HTR-8/SVneo (cell line): ENCODE results near the gene INTS11.
A peak's percentile ranks its signal among the peaks of the same experiment; 100 is the strongest.
"Not testable (repeated sequence)": the region's sequence is repeated elsewhere in the genome, so short reads cannot be mapped to it uniquely, and the experiment has no call there.

Source experiments
- DNase-seq: peaks from one replicate; pipeline ENCODE4 v3.0.0; 2011; ENCODE audit warnings: low spot score, mixed read lengths; ENCODE audit not compliant: insufficient read length
- FAIRE-seq: peaks from 2 replicates; lab custom pipeline; 2011; peaks lifted over from hg19 to GRCh38; lab: Jason Lieb, UNC

The INTS11 gene

GRCh38 chr1:1324524-1325287, at the start of gene INTS11, which contains the start of gene CPTP:
Gene INTS11 (minus strand): TSS chr1:1324660. CDS start chr1:1324608, 52 bp downstream.
Gene CPTP (plus strand): TSS chr1:1324802. CDS start chr1:1326911, 2,109 bp downstream.
- DNase-seq, result peak; percentile 94

GRCh38 chr1:1373815-1374588, 49.5 kb upstream of the INTS11 start:
- no peak for DNase-seq
- FAIRE-seq, result no peak

More at GRCh38 chr1:1324524-1325287, at the start of gene INTS11, which contains the start of gene CPTP:
- FAIRE-seq, result peak; percentile 89

- no peak for FAIRE-seq
- no peak for DNase-seq
Measured at GRCh38 chr1:1373051-1373814, 48.8 kb upstream of the INTS11 start.

- FAIRE-seq, result no peak
Measured at GRCh38 chr1:1371746-1372711, 47.6 kb upstream of the INTS11 start.

GRCh38 chr1:1371364-1371745, 46.9 kb upstream of the INTS11 start:
- DNase-seq (no peak), FAIRE-seq (no peak)

More at GRCh38 chr1:1371746-1372711, 47.6 kb upstream of the INTS11 start:
- DNase-seq, result peak; percentile 78

GRCh38 chr1:1370771-1371300, 46.4 kb upstream of the INTS11 start:
- FAIRE-seq (no peak), DNase-seq (no peak)

- not testable (repeated sequence) for FAIRE-seq, DNase-seq
Measured at GRCh38 chr1:1370094-1370493, 45.6 kb upstream of the INTS11 start.

- FAIRE-seq (no peak), DNase-seq (no peak)
Measured at GRCh38 chr1:1367315-1367714, 42.9 kb upstream of the INTS11 start.

GRCh38 chr1:1366699-1367066, 42.2 kb upstream of the INTS11 start:
- no peak for DNase-seq
- FAIRE-seq, result no peak

GRCh38 chr1:1365875-1366698, 41.6 kb upstream of the INTS11 start:
- peak; percentile 44 for FAIRE-seq
- no peak for DNase-seq

- DNase-seq, result no peak
- no peak for FAIRE-seq
Measured at GRCh38 chr1:1364266-1364665, 39.8 kb upstream of the INTS11 start.

- FAIRE-seq, result peak; percentile 16
- DNase-seq, result no peak
Measured at GRCh38 chr1:1361982-1362423, 37.5 kb upstream of the INTS11 start.

GRCh38 chr1:1361233-1361981, 36.9 kb upstream of the INTS11 start:
- no peak for FAIRE-seq
- DNase-seq, result no peak

- peak; percentile 95 for FAIRE-seq
- peak; percentile 85 for DNase-seq
Measured at GRCh38 chr1:1360506-1361169, 36.2 kb upstream of the INTS11 start.

- FAIRE-seq, result no peak
- no peak for DNase-seq
Measured at GRCh38 chr1:1359664-1360468, 35.4 kb upstream of the INTS11 start.

GRCh38 chr1:1359308-1359663, 34.8 kb upstream of the INTS11 start:
- FAIRE-seq, result no peak

More at GRCh38 chr1:1359308-1359663, 34.8 kb upstream of the INTS11 start:
- DNase-seq, result no peak
